Measurements from ENCODE around the gene PLCXD3. TPM values are rescaled to one million over a fixed set of nuclear protein-coding genes. Genes with fewer than 3 reads are reported as not detected.

PLCXD3 gene
- total and polyA plus RNA-seq, 9 of the 15 experiments (the other 6 are each of a cell fraction or from before 2014, with no cell fraction given) = not detected

GRCh38 chr5:41371738-41372137, 138.7 kb downstream of the PLCXD3 start (continued):
- TF ChIP-seq ETV6 (IDR thresholded peaks at IDR 0.05; ENCODE audit: borderline replicate concordance in 1 of 2, low read depth in 2 of 2, low read length in 1 of 2) (no peak), ETV6 (CRISPR knock-in tag; IDR thresholded peaks at IDR 0.05; ENCODE audit: borderline replicate concordance) (no peak), RBM14 (IDR thresholded peaks at IDR 0.05; ENCODE audit: borderline replicate concordance, insufficient read depth, low read depth, low read length) (no peak)

DNA sequence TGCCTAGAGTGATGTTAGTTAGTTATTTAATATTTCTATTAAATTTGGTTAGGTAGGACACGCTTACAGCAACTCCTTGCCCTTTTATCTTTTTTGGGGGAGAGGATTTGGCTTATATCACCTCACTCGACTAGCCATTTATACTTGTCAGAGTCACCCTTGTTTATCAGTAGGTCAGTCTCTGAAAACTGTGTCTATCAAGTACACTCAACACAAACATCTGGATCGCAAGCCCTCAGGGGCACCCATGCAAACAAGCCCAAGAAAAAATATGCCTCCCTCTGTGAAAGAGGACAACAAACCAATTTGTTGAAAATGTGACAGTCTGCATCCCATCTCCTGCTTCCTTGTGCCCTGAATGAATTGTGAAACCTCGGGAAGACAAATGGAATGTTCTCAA, 139.9 kb downstream of the PLCXD3 start:
- BruUV-seq (replicated peaks) = no TSS peak
- Histone ChIP-seq H2AFZ (ENCODE audit: low read depth, low read length) (no peak overlapping the region), H3K36me3 (ENCODE audit: control insufficient read depth, insufficient read depth, low read length) (no peaks in the 10 kb centered on the region), H4K20me1 (replicated peaks; ENCODE audit: control insufficient read depth, insufficient read depth, low read length) (no peaks in the 10 kb centered on the region), H3K4me2 (ENCODE audit: insufficient read depth, low read length) (no peak overlapping the region), H3K4me3 (no peak overlapping the region), H3K27me3 (ENCODE audit: control insufficient read depth in 2 of 2, insufficient read depth in 2 of 2, low read length in 2 of 2) (no peaks in the 10 kb centered on the region), H3K27ac (ENCODE audit: extremely low read depth, low read depth, low read length) (no peak overlapping the region), H3K9ac (ENCODE audit: insufficient read depth in 1 of 2, low read depth in 2 of 2, low read length in 2 of 2) (no peak overlapping the region), H3K9me3 (replicated peaks; ENCODE audit: control insufficient read depth, insufficient read depth, low read depth, low read length) (peaks cover 3% of the 10 kb centered on the region; the same call in 1 of the 2 replicates), H3K9me1 (ENCODE audit: control insufficient read depth, insufficient read depth, low read length) (no peaks in the 10 kb centered on the region), H3K4me1 (replicated peaks in 1 of 2; ENCODE audit: control insufficient read depth in 2 of 2, insufficient read depth in 2 of 2, low read length in 2 of 2) (no peaks in the 10 kb centered on the region), H3K79me2 (ENCODE audit: control insufficient read depth, insufficient read depth, low read length) (no peaks in the 10 kb centered on the region)
- ChIA-PET CTCF (ENCODE audit: low intra/inter-chr PET ratio) (no interaction called here), POLR2A (interaction anchor here (0.6 kb wide), 1 partner anchor 16 kb away, joined by 3 read pairs; no protein-coding TSS in a partner anchor)
- ATAC-seq (no peak), DNase-seq (ENCODE audit: extremely low read depth in 1 of 4, low spot score in 3 of 4) (no peak), FAIRE-seq (no peak)
- intact Hi-C loops (cut with micrococcal nuclease) = no loop called here
- in situ Hi-C loops (cut with MboI) = no loop called here
- 1% methylated on average over 4 of the region's 4 CpGs for WGBS (ENCODE audit: insufficient coverage, low coverage, missing lambda C conversion rate)
- no peak for TF ChIP-seq PHF21A (IDR thresholded peaks at IDR 0.05; ENCODE audit: borderline replicate concordance, low read depth)
- no peak for TF ChIP-seq SAFB2 (IDR thresholded peaks at IDR 0.05; ENCODE audit: borderline replicate concordance, low read depth, low read length, severe bottlenecking)
- no peak for TF ChIP-seq ZNF324 (CRISPR knock-in tag; IDR thresholded peaks at IDR 0.05)
- TF ChIP-seq, protein P1, sequence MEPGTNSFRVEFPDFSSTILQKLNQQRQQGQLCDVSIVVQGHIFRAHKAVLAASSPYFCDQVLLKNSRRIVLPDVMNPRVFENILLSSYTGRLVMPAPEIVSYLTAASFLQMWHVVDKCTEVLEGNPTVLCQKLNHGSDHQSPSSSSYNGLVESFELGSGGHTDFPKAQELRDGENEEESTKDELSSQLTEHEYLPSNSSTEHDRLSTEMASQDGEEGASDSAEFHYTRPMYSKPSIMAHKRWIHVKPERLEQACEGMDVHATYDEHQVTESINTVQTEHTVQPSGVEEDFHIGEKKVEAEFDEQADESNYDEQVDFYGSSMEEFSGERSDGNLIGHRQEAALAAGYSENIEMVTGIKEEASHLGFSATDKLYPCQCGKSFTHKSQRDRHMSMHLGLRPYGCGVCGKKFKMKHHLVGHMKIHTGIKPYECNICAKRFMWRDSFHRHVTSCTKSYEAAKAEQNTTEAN (CRISPR knock-in tag; IDR thresholded peaks at IDR 0.05) = no peak
- TF ChIP-seq ZBTB11 (CRISPR knock-in tag; IDR thresholded peaks at IDR 0.05) = no peak
- no peak for TF ChIP-seq ZNF707 (CRISPR knock-in tag; conservative IDR thresholded peaks at IDR 0.05)
- no peak for TF ChIP-seq XRCC5 (IDR thresholded peaks at IDR 0.05; ENCODE audit: low read depth, low read length)
- TF ChIP-seq USF1 (CRISPR knock-in tag; IDR thresholded peaks at IDR 0.05) = no peak
- no peak for TF ChIP-seq PTBP1 (IDR thresholded peaks at IDR 0.05; ENCODE audit: low read depth, low read length)
- no peak for TF ChIP-seq SNAPC5 (CRISPR knock-in tag; IDR thresholded peaks at IDR 0.05)
- TF ChIP-seq NFIX (CRISPR knock-in tag; IDR thresholded peaks at IDR 0.05; ENCODE audit: low read depth) = no peak
- no peak for TF ChIP-seq MCM5 (IDR thresholded peaks at IDR 0.05; ENCODE audit: low read depth)
- TF ChIP-seq FOXP1 (CRISPR knock-in tag; IDR thresholded peaks at IDR 0.05) = no peak
- no peak for TF ChIP-seq KHSRP (IDR thresholded peaks at IDR 0.05)

Data from K562 (cell line).